HG02642 (cell line): ENCODE data around the gene SIGLEC15.
"Not testable (repeated sequence)": the region's sequence is repeated elsewhere in the genome, so short reads cannot be mapped to it uniquely, and the experiment has no call there.

Source experiments
- ATAC-seq: cut with Tn5 transposase; IDR thresholded peaks from one replicate; pipeline ENCODE4 v1.9.1; 2021; ENCODE audit warnings: mild to moderate bottlenecking; ENCODE audit not compliant: unreplicated experiment, poor library complexity

Gene SIGLEC15

DNA sequence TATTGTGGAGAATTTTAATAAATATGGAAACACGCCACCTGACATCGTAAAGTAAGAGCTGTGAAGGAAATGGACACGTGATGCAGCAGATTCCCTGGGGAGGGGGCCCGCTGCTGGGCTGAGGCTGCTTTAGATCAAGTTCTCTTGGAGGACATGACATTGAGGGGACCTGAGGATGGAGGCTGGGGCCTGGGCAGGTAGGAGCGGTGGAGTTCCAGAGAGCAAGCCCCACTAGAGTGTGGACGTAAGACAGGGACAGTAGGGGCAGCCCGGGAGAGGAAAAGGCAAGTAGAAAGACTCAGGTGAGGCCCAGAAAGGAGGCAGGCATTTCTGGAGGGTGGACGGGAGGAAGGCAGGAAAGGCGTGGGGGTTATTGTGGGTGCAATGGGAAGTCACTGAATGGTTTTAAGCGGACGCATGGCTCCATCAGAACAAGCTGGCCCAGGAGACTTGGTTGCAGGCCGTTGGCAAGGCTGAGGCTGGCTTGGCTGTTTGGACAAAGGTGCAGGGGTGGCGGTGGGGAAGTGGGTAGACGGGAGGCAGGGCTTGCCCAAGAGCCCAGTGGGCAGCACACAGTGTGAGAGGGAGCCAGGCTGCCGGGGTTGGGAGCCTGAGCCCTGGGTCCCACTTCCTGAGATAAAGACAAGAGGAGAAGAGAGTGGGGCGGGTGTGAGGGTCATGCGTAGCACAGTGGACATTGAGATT lies 15.7 kb downstream of the SIGLEC15 start:
- no peak for ATAC-seq

DNA sequence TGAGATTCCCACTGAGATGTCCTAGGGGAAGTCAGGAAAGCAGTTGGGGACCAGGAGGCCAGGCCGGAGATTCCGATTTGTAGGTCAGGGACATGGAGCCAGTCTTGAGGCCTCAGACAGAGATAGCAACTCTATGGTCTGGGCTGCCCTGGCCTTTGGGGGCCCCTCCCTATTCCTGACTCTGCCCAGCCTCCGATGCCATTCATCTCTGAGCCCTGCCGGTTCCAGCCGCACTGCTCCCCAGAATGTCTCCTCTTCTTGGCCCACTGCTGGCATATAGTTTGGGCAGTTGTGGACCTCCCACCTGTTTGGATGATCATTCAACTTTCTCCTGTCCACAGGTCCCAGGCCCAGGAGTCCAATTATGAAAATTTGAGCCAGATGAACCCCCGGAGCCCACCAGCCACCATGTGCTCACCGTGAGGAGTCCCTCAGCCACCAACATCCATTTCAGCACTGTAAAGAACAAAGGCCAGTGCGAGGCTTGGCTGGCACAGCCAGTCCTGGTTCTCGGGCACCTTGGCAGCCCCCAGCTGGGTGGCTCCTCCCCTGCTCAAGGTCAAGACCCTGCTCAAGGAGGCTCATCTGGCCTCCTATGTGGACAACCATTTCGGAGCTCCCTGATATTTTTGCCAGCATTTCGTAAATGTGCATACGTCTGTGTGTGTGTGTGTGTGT lies 16.4 kb downstream of the SIGLEC15 start:
- ATAC-seq: no peak

DNA sequence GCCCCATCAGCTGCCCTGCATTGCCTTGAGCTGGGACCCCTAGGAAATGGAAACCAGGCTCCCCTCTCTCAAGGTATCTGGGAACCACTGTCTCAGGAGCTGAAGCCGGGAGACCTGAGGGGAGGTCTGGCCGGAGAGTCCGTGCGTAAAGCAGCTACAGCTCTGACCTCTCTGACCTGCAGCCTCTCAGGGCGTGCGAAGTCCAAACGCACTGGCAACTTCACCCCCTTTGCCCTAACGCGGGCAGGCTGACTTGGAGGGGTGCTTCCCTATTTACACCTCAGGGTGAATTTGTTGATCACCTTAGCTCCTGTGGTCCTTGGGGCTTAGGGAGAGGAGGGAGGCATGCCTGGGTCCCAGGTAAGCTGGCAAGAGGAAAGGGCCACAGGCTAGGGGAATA lies 17.5 kb downstream of the SIGLEC15 start:
- no peak for ATAC-seq

DNA sequence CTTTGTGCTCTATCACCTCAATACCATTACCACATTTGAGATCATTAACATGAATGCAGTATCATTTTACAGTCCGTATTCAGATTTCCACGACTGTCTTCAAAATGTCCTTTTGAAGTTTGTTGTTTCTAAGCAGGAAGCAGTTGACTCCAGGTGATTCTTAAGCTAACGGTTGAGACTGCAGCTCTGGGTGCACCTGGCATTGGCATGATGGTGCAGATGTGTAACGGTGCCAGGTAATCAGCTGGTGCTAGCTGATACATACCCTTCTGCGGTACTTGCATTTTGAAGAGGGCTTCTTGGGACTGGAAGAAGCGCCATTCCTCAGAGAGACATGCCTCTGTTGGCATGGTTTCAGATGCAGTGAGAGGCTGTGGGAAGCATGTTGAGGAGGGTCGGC lies 19.5 kb downstream of the SIGLEC15 start:
- ATAC-seq: no peak

DNA sequence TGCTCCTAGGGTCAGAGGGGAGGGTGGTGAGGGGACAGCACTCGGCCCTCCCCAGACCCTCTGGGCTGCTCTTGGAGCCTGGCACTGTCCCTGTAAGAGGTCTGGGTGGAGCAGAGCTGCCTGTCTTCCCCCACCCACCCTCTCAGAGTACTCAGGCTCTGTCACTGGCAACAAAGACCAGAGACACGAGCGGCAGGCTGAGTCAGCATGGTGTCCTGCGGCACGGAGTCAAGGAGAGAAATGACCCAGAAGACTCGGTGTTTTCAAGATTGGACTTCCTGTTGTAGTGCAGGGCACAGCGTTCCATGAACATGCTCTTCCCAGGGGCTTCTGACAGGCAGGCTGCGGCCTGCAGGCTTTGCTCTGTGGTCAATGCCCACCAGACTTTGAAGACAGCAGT lies 19.9 kb downstream of the SIGLEC15 start:
- no peak for ATAC-seq

DNA sequence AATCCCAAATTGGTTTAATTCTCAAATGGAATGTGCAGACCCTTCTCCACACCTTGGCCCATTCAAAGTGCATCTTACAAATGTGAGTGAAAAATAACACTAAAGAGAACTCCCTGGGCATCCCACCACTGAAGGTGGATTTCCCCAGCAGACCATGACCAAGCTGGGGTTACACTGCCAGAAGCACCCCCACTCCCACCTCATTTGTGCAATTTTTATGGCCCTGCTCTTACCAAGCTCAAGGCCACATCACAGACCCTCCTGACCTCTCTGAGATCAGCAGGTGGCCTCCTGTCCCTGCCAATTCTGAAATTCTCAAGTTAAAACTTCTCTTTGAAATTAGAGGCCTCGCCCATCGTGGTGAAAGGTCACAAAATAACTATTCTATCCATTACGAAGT lies 21.6 kb downstream of the SIGLEC15 start:
- no peak for ATAC-seq

DNA sequence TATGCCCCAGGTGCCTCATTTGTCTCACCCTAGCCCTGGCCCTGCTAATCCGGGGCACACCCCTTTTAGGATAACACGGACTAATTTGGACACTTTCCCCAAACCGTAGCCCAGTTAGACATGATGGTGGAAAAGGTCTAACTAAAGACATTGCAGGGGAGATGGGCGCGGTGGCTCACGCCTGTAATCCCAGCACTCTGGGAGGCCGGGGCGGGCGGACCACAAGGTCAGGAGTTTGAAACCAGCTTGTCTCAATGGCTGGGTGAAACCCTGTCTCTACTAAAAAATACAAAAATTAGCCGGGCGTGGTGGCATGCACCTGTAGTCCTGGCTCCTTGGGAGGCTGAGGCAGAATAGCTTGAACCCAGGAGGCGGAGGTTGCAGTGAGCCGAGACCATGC lies 23.2 kb downstream of the SIGLEC15 start:
- ATAC-seq: not testable (repeated sequence)

DNA sequence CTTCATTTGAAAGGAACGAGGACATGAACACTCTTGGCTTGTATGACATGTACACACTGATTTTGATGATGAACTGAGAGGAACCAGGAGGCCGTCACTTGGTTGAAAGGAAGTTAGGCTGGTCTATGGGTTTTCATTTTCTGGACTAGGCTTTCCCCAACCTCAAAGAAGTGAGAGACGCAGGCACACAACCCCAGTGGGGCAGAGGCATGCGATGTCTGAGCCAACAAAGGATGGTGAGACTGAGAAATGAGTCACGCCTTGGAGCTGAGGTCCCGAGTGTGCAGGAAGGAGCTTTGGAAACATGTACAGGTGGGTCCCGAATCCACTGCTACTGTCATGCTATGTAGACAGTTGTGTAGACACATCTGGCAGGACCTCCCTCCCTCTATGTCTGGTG lies 24.1 kb downstream of the SIGLEC15 start:
- no peak for ATAC-seq

DNA sequence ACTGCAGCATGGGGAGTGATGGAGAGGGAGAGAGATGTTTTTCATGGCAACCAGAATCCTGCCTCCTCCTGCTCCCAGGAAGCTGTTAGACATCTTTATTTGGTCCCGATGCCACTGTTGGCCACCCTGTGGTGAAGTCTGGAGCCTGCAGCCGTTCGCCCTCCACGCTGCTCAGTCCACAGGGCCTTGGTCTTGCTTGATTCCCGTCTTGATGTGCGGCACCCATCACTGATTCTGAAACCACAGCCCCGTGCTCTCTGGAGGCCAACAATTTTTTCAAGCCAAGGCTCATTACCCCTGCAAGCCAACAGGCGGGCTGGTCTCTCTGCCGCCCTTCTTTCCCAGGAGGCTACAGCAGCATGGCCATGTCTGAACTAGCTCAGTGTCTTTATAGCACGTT lies 24.5 kb downstream of the SIGLEC15 start:
- ATAC-seq: no peak

DNA sequence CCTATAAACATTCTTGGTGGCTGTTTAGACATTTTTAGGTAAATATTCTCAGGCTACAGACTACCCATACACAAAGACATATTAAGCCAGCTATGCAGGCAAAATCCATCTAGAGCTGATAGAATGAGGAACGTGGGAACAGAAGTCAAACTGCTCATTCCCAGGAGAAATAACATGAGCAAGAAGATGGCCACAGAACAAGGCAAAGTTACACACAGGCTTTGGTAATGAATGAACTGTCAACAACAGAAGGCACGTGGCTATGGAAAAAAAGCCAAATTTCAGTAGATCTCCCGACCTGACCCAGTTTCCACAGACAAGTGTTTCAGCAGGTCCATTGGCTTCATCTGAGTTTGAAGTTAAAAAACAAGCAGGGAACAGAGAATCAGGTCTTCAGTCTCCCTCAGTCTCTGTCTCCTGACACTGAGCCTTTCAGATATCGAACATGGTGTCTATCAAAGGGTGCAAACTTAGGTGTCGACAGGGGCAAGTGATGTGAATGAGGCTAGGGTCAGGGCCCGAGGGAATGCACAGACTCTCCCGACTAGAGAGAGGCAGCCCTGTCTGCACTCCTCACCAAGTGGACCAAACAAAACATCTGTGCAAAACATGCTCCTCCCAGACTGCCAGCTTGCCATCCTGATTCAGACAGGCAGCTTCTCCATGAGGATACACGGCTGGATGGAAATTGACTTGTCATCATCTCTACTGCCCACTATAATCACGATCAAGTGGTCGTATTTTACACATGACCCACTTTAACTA lies 25.9 kb downstream of the SIGLEC15 start:
- no peak for ATAC-seq

DNA sequence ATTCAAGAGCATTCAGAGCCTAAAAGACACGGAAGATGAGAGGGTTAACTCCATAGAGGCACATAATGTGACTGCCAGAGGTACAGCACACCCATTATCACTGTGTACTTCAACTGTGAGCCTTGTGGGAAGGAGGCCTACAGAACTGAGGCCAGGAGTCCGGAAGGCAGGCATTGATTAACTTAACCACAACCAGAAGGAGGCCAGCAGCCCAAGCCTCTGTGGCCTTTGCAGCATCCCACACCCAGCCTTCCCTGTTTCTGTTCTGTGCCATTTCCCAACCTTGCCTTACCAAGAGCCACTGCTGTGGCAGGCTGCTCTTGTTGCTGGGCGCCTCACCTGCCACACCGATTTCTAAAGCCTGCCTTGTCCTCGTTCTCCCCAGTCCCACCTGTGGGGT lies 27.2 kb downstream of the SIGLEC15 start:
- no peak for ATAC-seq

DNA sequence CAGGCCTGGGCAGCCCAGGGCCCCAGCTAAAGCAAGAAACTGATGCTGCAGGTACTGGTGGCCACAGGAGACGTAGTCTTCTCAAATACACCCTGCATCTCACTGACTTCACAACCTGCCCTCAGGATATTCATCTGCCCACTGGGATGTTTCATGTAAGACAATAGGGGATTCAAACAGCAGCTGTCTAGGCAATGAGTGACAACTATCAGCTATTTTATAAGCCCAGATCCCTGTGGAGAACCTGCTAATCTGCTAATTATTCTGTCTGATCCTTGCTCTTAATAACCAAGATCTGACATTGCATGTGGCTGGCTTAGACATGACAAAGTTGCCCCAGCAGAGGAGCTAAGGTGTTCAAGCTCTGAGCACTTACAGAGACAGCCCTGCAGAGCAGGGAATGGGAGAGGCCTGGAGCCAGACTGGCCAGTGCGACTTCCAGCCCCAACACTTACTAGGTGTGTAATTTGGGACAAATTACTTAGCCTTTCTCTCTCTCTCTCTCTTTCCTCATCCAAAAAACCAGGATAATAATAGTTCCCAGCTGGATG lies 28.6 kb downstream of the SIGLEC15 start:
- ATAC-seq: no peak

DNA sequence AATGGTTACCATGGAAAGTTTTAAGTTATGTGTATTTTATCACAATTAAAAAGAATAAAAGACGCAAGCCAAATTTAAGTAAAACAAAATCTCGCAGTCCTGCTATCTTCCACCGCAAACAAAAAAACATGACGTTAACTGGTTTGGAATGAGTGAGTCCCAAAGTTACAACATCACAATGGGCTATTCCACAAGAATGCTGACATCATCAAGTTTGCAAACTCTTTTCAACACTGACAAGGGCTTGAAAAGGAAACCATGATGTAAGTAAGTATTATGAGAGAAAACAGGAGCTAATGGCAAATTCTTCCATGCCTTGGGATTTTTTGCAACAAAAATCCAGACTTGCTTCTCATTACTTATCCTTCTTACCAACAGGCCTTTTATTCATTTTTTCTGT lies 31.1 kb downstream of the SIGLEC15 start:
- no peak for ATAC-seq

DNA sequence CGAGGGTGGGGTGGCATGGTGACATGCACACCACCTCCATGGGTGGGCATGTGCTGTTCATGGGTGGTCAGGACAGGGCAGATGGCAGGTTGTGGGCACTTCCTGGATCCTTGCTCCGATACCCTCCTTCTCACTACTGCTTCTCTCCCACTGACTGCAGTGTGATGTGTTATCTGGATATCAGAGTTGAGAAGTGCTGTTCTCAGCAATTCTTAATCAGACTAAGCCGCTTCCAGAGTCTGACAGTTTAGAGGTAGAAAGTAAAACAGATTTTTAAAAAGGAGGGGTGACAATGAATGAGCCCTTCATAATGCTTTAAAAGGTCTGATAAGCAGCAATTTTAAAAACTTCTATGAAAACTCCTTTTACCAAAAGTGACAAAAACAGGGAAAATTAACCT lies 33.9 kb downstream of the SIGLEC15 start:
- no peak for ATAC-seq

DNA sequence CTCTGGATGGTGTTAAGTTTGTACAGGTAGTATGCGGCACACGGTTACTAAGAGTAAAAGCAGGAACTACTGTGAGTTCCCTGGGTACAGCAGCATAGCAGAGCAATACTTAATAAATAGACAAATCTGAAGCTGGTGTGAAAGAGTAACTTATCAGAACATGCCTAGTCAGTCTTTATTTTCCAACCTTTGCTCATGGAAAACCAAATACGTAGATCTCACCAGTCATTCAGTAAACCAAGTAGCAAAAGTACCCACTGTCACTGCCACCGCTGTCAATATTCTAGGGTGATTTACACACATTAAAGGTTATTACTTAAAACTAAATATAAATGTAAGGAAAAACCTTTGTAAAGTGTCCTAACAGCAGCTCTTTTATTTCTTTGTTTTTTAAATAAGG lies 35.0 kb downstream of the SIGLEC15 start:
- no peak for ATAC-seq

DNA sequence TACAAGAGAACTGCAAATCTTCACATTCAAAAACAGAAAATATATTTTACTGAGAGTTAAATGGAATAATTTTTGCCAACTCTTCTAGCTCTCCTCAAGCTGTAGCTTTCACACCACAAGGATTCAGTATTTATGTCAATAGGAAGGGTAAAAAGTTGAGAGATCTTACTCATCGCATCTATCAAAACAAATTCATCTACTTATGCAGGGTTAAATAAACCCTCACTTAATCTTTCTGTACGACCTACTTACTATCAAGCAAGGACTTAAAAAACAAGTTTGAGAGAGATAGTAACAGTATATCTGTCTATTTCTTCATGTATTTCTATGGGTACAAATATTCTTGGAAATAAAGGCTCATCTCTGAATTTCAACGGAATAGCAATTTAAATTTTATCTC lies 35.5 kb downstream of the SIGLEC15 start:
- no peak for ATAC-seq

DNA sequence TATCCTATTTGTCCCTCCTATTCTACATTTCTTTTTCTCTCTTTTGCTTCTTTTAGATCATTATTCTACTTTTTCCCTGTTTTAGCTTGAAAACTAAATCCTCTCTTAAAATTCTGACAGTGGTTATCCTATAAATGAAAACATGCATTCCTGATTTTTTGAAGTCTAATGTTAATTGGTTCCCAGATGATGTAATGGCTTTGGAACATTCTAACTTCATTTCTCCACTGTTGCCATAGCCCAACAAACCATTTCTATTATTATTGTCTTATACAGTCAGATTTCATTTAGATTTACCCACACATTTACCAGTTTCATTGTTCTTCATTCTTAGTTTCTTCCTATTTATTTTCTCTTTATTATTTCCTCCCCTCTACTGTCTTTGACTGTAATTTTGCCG lies 36.5 kb downstream of the SIGLEC15 start:
- ATAC-seq: no peak

DNA sequence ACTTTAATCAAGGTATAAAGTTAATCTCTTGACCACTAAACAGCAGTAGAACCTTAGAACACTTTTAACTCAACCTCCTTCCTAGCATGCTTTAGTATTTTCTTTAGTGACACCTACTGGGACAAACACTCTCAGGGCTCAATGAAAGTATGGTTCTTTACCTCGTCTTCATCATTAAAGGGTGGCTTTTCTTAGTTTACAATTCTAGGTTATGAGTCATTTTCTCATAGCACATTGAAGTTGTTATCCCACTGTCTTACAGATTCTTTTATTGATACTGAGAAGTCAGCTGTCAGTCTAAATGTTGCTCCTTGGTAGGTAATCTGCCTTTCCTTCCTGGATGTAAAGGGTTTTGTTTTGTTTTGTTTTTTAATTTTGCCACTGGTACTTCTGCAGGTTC lies 38.0 kb downstream of the SIGLEC15 start:
- no peak for ATAC-seq

DNA sequence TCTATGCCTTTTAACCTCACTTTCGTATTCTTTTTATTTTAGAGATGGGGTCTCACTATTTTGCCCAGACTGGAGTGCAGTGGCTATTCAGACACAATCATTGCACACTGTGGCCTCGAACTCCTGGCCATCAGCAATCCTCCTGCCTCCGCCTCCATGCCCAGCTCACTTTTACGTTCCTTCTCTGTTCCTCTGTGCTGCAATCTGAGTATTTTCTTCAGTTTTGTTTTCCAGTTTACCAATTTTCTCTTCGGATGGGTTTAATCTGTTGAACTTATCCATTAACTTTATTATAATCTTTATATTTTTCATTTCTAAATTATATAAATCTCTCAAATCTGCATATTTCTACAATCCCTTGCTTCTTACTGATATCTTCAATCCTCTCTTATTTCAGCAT lies 38.6 kb downstream of the SIGLEC15 start:
- no peak for ATAC-seq

DNA sequence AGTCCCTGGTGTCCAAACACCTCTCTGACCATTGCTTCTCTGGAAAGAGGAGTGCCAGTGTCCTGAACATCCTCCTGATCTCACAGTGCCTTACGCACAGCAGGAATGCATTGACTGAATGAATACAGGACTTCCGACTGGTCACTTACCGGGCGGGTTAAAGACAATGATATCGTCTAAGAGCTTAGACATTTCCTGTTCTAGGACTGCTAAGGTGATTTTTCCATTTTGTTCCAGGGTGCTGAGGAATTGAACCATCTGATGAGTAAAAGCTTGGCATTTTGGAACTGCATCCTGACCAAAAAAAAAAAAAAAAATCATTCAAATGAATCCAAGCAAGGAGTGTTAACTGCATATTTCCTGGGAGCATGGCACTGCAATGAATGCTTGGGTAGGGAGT lies 40.0 kb downstream of the SIGLEC15 start:
- no peak for ATAC-seq

DNA sequence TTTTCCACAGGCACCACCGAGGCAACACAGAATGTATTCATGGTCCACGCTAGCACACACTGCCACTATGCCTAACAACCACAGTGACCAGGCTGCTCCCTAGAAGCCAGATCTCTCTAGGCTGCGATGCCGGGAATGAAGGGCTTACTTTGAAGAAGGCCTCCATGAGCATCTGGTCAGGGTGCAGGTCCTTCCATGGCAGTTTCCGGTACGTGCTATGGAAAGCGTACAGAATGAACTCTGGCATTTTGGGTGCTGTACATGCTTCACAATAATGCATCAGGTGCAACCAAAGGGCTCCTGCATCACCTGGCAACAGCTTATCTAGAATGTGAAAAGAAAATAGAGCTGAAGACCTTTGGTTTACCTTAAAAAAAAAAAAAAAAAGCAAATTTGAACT lies 44.9 kb downstream of the SIGLEC15 start:
- ATAC-seq: no peak
